RPMI7951 (cell line): ENCODE data around the gene TASP1. TPM values are rescaled to one million over a fixed set of nuclear protein-coding genes. Genes with fewer than 3 reads are reported as not detected.

Experiments used
- DNase-seq: peaks from one replicate; pipeline ENCODE4 v3.0.0-alpha.2; 2012; ENCODE audit warnings: low read depth
- total RNA-seq: library from RNA; depleted of rRNA; stranded (reverse); fragments of >200 nt; shearing (Covaris generic); gene quantifications from 2 replicates; pipeline ENCODE4 v1.2.3, GENCODE V29; 2014; rRNA removed

The TASP1 gene
- total RNA-seq, 1 experiment from 2014 or later = 9.6 TPM

DNA sequence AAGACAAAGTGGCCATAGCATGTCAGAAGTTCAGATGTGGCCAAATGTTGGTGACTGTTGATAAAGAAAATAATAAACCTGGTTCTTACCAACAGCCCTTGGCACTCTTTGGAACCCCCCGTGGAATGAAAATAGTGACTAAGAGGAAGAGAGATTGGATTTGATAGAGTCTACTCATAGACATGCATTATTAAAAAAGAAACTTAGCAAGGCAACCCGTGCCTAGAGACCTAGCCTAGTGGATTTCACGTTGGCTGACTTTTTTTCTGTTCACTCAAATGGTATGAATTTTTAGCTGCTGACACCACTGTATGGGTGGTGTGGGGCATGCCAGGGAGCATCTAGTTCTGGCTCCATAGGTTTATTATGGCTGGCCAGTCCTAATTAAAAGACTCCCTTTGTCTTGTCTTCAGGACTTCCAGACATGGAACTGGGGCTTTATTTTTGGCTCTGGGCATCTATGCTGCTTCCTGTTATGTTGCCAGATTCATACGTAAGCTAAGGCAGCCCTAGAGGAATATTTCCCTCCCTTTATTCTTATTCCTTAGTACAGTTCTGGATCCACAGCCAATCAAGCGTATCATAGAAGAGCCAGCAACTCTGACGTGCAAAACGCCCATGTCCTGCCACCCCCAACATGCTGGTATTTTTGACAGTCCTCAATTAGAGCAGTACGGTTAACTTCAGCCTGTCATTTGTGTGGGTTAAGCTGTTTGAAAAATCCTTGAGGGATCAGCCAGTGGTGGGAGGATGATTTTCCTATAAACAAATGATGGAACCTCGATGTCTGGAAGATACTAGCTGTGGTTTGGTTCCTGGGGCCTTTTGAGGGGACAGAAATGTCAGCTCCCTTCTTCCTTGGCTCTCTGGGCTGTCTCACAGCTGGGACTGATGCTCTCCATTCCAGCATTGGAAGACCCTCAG lies 290.2 kb downstream of the TASP1 start:
- DNase-seq = peak; percentile 67

DNA sequence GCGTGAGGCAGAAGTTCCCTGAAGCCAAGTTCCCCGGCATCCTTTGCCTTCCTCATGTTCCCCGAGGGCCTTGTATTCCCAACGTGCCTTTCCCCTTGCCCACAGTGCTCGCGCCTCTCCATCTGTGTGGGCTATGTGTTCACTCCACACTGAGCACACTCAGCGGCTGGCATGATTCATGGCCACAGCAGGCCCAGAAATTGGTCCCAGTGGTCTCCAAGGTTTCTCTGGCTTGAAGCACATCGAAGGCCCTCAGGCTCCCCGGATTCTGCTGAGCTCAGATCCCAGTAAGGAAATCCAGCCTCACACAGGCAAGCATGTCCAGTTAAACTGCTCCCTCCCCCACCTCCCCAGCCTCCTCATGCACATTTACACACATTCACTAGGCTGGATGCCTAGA lies 294.1 kb downstream of the TASP1 start:
- peak; percentile 88 for DNase-seq

DNA sequence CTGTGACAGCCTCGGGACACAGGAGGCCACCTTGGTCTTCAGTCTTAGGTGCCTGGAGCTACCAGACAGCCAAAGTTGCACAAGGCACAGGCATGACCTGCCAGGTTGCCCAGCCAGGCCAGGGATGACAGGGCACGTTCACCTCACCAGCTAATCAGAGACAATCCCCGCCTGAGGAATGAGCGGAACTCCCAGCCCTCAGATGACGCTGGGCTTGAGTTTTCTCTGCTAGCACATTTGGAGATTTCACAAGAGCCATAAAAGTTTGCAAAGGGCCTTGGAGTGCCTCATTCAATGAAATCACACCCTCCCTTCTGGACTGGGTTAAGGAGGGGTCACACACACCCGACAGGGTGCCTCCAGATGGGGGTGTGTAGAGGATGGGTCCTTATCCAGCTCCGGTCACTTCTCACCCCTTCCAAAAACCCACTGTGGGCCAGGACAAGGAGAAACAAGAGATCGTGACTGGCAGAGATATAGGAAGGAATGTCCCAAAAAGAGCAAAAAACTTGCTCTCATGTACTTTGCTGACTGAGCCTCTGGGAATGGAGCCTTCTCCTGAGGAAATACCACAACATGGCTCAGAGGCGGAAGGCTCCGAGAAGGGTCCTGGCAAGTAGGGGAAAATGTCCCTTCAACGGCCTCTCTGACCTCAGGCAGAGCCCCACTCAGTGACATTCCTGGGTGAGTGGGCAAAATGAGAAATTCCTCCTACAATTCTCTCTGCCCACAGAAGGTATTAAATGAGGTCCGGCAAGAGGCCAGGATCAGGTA lies 296.1 kb downstream of the TASP1 start:
- DNase-seq = no peak

DNA sequence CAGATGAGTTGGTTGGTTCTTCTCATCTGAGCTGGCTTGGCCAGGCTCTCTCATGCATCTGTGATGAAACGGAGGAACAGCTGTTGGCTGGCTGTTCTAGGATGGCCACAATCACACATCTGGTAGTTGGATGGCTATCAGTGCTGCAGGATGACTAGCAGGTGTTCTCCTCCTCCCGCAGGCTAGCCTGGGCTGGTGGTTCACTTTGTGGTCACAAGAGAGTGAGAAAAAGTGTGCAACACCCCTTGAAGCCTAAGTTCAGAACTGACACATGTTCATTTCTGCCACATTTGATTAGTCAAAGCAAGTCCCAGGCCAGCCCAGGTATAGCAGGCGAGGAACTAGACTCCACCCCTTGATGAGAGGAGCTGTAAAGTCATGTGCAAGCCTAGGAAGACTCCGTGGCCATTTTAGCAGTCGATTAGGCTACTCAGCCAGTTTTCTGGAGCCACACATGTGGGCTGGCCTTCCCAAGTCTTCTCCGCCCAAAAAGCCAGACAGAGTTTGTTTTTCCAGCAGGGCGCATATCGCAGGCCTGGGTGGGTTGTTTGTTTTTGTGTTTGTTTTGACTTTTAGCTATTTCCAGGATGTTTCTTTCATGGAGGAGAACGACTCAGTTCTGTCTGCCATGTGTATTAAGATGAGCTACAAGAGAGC lies 296.9 kb downstream of the TASP1 start:
- DNase-seq = peak; percentile 79

DNA sequence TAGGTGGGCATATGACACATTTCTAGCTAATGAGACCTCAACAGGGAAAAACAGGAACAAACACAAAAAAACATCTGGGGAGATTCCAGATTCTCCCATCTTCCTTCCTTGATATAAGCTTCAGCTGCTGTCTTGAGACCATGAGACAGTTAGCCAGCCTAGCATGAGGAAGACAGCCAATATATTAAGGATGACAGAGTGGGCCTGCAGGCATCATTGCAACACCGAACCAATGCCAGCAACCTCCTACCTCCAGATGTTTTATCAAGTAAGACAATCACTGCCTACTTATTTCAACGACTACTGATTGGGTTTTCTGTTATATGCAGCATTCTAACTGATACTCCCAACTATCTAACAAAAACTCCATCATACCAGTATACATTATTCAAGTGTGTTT lies 298.6 kb downstream of the TASP1 start:
- DNase-seq = peak; percentile 87

Other genes with a start within 250 kb of the TASP1 start
- gene ESF1, start 146.0 kb upstream of the TASP1 start, total RNA-seq = 11.5 and 17.3 TPM in 2 replicates
- 34.1 and 35.0 TPM in 2 replicates for gene NDUFAF5, start 146.1 kb upstream of the TASP1 start, total RNA-seq